AG04450 (cell line): ENCODE results near the gene TSPAN4. TPM values are rescaled to one million over a fixed set of nuclear protein-coding genes. Genes with fewer than 3 reads are reported as not detected.

Experiments
- CTCF ChIA-PET: fragments of 300-600, 350-600 bp; formaldehyde crosslinking; extraction: SDS; loops from one replicate; lab custom pipeline; 2022; ENCODE audit warnings: antibody characterized with exemption, inconsistent platforms; lab: Charles Lee
- POLR2A ChIA-PET: fragments of 350-600 bp; formaldehyde crosslinking; extraction: SDS; loops from one replicate; lab custom pipeline; 2021; ENCODE audit warnings: antibody characterized with exemption, inconsistent platforms; lab: Yijun Ruan, JAX
- DNase-seq: peaks from one replicate; pipeline ENCODE4 v3.0.0-alpha.2; 2011; ENCODE audit warnings: low read depth, low spot score
- H3K27ac ChIP-seq: one replicate; pipeline ENCODE4 v1.5.1; 2012; ENCODE audit warnings: low read depth, low read length, control low read depth
- H3K27me3 ChIP-seq: one replicate; pipeline ENCODE4 v1.6.0; 2012; ENCODE audit warnings: low read length; ENCODE audit not compliant: control insufficient read depth, insufficient read depth
- H3K4me3 ChIP-seq: 2 replicates; pipeline ENCODE4 v1.5.1; 2011; ENCODE audit warnings: mild to moderate bottlenecking, low read depth, low read length, control low read depth
- H3K9me3 ChIP-seq: 2 replicates; pipeline ENCODE4 v1.5.1; 2012; ENCODE audit warnings: low read length; ENCODE audit not compliant: control insufficient read depth, insufficient read depth
- polyA plus RNA-seq: library from polyadenylated mRNA; depleted of rRNA; stranded (reverse); fragments of >200 nt; gene quantifications from 2 replicates; pipeline ENCODE4 v1.2.3, GENCODE V29; 2011
- TF ChIP-seq, protein P1 (sequence below): IDR thresholded peaks from 2 replicates; pipeline ENCODE4 v1.5.1; 2011; ENCODE audit warnings: low read depth, low read length, control low read depth, inconsistent platforms

The TSPAN4 gene
- polyA plus RNA-seq, 1 experiment = 92.6 TPM

- Histone ChIP-seq H3K27ac (peak overlapping the region; percentile 11), H3K27me3 (no peaks in the 10 kb centered on the region), H3K4me3 (no peak overlapping the region), H3K9me3 (no peaks in the 10 kb centered on the region; the same call in 1 of the 2 replicates)
- ChIA-PET POLR2A (interaction anchor here (0.6 kb wide), 1 partner anchor 27 kb away, joined by 4 read pairs; no protein-coding TSS in a partner anchor), CTCF (no interaction called here)
- TF ChIP-seq, protein P1, sequence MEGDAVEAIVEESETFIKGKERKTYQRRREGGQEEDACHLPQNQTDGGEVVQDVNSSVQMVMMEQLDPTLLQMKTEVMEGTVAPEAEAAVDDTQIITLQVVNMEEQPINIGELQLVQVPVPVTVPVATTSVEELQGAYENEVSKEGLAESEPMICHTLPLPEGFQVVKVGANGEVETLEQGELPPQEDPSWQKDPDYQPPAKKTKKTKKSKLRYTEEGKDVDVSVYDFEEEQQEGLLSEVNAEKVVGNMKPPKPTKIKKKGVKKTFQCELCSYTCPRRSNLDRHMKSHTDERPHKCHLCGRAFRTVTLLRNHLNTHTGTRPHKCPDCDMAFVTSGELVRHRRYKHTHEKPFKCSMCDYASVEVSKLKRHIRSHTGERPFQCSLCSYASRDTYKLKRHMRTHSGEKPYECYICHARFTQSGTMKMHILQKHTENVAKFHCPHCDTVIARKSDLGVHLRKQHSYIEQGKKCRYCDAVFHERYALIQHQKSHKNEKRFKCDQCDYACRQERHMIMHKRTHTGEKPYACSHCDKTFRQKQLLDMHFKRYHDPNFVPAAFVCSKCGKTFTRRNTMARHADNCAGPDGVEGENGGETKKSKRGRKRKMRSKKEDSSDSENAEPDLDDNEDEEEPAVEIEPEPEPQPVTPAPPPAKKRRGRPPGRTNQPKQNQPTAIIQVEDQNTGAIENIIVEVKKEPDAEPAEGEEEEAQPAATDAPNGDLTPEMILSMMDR = no peak
- no peak for DNase-seq
These were observed 12.1 kb downstream of the TSPAN4 start for GRCh38 chr11:854601-855329.

DNA sequence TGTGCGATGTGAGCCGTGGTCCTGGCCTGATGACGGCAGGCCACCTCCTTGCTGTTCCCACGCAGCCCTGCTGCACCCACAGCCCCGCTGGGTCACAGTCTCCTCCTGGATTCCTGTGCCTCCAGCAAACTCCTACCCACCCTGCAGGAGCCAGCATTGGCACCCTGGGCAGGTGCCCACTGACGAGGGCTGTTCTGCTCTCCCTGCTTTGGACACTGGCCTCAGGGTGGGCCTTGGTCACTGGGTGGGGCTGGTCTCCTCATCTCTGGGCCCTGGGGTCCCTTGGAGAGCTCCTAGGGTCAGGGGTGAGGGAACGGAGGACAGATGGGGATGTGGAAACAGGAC is 12.7 kb downstream of the TSPAN4 start:
- TF ChIP-seq, protein P1 = no peak
- no peaks in the 10 kb centered on the region; the same call in 1 of the 2 replicates for H3K9me3 ChIP-seq
- H3K27me3 ChIP-seq = no peaks in the 10 kb centered on the region
- H3K4me3 ChIP-seq = no peak overlapping the region
- no peak overlapping the region for H3K27ac ChIP-seq
- ChIA-PET POLR2A (no interaction called here), CTCF (no interaction called here)
- no peak for DNase-seq

DNA sequence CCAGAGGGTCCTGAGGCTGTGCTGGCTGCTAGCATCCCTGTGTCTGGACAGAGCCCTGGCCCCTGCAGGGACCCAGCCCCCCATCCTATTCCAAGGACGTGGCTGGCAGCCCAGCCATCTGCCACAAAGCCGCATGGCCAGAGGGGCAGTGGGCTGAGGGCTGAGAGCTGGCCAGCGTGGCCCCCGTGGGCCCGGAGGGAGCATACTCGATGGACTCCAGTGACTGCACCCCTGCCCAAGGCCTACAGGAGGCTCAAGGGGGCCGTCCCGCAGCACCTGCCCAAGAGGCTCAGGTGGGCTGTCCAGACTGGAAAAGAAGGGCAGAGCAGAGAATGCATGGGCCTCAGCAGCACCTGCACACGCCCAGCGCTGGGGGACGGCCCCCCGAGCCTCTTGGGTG is 13.1 kb downstream of the TSPAN4 start:
- CTCF ChIA-PET = no interaction called here

GRCh38 chr11:856397-856796 is 13.7 kb downstream of the TSPAN4 start:
- Histone ChIP-seq H3K27ac (no peak overlapping the region), H3K27me3 (no peaks in the 10 kb centered on the region), H3K4me3 (no peak overlapping the region), H3K9me3 (no peaks in the 10 kb centered on the region; the same call in 1 of the 2 replicates)
- ChIA-PET CTCF (no interaction called here), POLR2A (interaction anchor here (1.1 kb wide), 1 partner anchor 14 kb away, joined by 6 read pairs; the partner anchor contains the start of gene TSPAN4)
- TF ChIP-seq, protein P1 = no peak
- no peak for DNase-seq

More for the DNA sequence above, 13.1 kb downstream of the TSPAN4 start:
- TF ChIP-seq, protein P1 = no peak
- Histone ChIP-seq H3K27ac (no peak overlapping the region), H3K4me3 (no peak overlapping the region), H3K9me3 (no peaks in the 10 kb centered on the region; the same call in 1 of the 2 replicates), H3K27me3 (no peaks in the 10 kb centered on the region)
- DNase-seq = no peak
- POLR2A ChIA-PET = interaction anchor here (1.1 kb wide), 1 partner anchor 13 kb away, joined by 6 read pairs; the partner anchor contains the start of gene TSPAN4

GRCh38 chr11:858053-858761 is 15.6 kb downstream of the TSPAN4 start:
- TF ChIP-seq, protein P1 = no peak
- no peak for DNase-seq
- CTCF ChIA-PET = no interaction called here
- Histone ChIP-seq H3K4me3 (no peak overlapping the region), H3K27ac (no peak overlapping the region), H3K9me3 (no peaks in the 10 kb centered on the region; the same call in 1 of the 2 replicates), H3K27me3 (no peaks in the 10 kb centered on the region)
- POLR2A ChIA-PET = interaction anchor here (1.0 to 2.3 kb wide), 2 partner anchors 10 to 17 kb away, joined by 6 read pairs; no protein-coding TSS in a partner anchor
